HEK293T (cell line): ENCODE results near the gene MAST3.
A peak's percentile ranks its signal among the peaks of the same experiment; 100 is the strongest.
"Not testable (repeated sequence)": the region's sequence is repeated elsewhere in the genome, so short reads cannot be mapped to it uniquely, and the experiment has no call there.

Source experiments
- CTCF ChIA-PET: fragments of 350-600 bp; formaldehyde crosslinking; extraction: SDS; loops from one replicate; lab custom pipeline; 2021; ENCODE audit warnings: antibody characterized with exemption, inconsistent platforms; lab: Yijun Ruan, JAX
- POLR2A ChIA-PET: fragments of 350-600 bp; formaldehyde crosslinking; extraction: SDS; loops from one replicate; lab custom pipeline; 2020; ENCODE audit warnings: antibody characterized with exemption, inconsistent platforms; lab: Yijun Ruan, JAX
- DNase-seq: peaks from one replicate; pipeline ENCODE4 v3.0.0; 2012; ENCODE audit warnings: mixed read lengths; ENCODE audit errors: extremely low spot score
- ARNT ChIP-seq: fragments of 450-650 bp; IDR thresholded peaks from 2 replicates; pipeline ENCODE4 v1.6.1; 2017; ENCODE audit warnings: mild to moderate bottlenecking
- BHLHE40 ChIP-seq: fragments of 450-650 bp; IDR thresholded peaks from 2 replicates; pipeline ENCODE4 v1.6.1; 2016; ENCODE audit warnings: mild to moderate bottlenecking, moderate library complexity, borderline replicate concordance
- CTBP1 ChIP-seq: fragments of 450-650 bp; IDR thresholded peaks from 2 replicates; pipeline ENCODE4 v1.6.1; 2016; ENCODE audit warnings: borderline replicate concordance
- ELF4 ChIP-seq: fragments of 450-650 bp; IDR thresholded peaks from 2 replicates; pipeline ENCODE4 v1.6.1; 2017; ENCODE audit warnings: antibody characterized with exemption
- FOXA1 ChIP-seq: fragments of 450-650 bp; IDR thresholded peaks from 2 replicates; pipeline ENCODE4 v1.6.1; 2016; ENCODE audit warnings: mild to moderate bottlenecking
- FOXK2 ChIP-seq: fragments of 450-650 bp; IDR thresholded peaks from 2 replicates; pipeline ENCODE4 v1.6.1; 2016; ENCODE audit warnings: mild to moderate bottlenecking
- FOXM1 ChIP-seq: fragments of 450-650 bp; IDR thresholded peaks from 2 replicates; pipeline ENCODE4 v1.6.1; 2017; ENCODE audit warnings: mild to moderate bottlenecking, borderline replicate concordance
- HDGF ChIP-seq: fragments of 450-650 bp; IDR thresholded peaks from 2 replicates; pipeline ENCODE4 v1.6.1; 2017; ENCODE audit warnings: antibody characterized with exemption, borderline replicate concordance
- L3MBTL2 ChIP-seq: fragments of 450-650 bp; conservative IDR thresholded peaks from 2 replicates; pipeline ENCODE4 v1.6.1; 2016; ENCODE audit warnings: mild to moderate bottlenecking
- LEF1 ChIP-seq: fragments of 450-650 bp; IDR thresholded peaks from 2 replicates; pipeline ENCODE4 v1.6.1; 2017; ENCODE audit warnings: mild to moderate bottlenecking, borderline replicate concordance
- NFRKB ChIP-seq: fragments of 450-650 bp; IDR thresholded peaks from 2 replicates; pipeline ENCODE4 v1.6.1; 2016; ENCODE audit warnings: mild to moderate bottlenecking, moderate library complexity
- PKNOX1 ChIP-seq: fragments of 450-650 bp; IDR thresholded peaks from 2 replicates; pipeline ENCODE4 v1.6.1; 2016
- SP1 ChIP-seq: fragments of 450-650 bp; IDR thresholded peaks from 2 replicates; pipeline ENCODE4 v1.6.1; 2017
- SUZ12 ChIP-seq: fragments of 450-650 bp; IDR thresholded peaks from 2 replicates; pipeline ENCODE4 v1.6.1; 2016; ENCODE audit warnings: mild to moderate bottlenecking
- TARDBP ChIP-seq: fragments of 450-650 bp; IDR thresholded peaks from 2 replicates; pipeline ENCODE4 v1.6.1; 2016
- ZNF384 ChIP-seq: fragments of 450-650 bp; IDR thresholded peaks from 2 replicates; pipeline ENCODE4 v1.6.1; 2016

The MAST3 gene

GRCh38 chr19:18155095-18156087 is 57.8 kb downstream of the MAST3 start:
- TF ChIP-seq TARDBP (no peak), LEF1 (no peak), CTBP1 (no peak), ELF4 (no peak), ZNF384 (no peak; the same call in 1 of the 2 replicates), BHLHE40 (no peak), SP1 (no peak), FOXK2 (no peak), NFRKB (no peak), HDGF (no peak), PKNOX1 (no peak), L3MBTL2 (no peak)
- ChIA-PET CTCF (interaction anchor here (0.6 to 1.3 kb wide), 2 partner anchors 13 to 42 kb away, joined by 4 to 5 read pairs; no protein-coding TSS in a partner anchor), POLR2A (interaction anchor here (1.2 kb wide), 1 partner anchor 37 kb away, joined by 4 read pairs; no protein-coding TSS in a partner anchor)
- DNase-seq, result no peak

GRCh38 chr19:18156268-18156667 is 58.7 kb downstream of the MAST3 start:
- CTCF ChIA-PET, result interaction anchor here (0.9 to 1.3 kb wide), 2 partner anchors 10 to 43 kb away, joined by 4 read pairs; no protein-coding TSS in a partner anchor
- POLR2A ChIA-PET, result no interaction called here
- no peak for TF ChIP-seq TARDBP
- no peak for TF ChIP-seq SUZ12
- TF ChIP-seq FOXA1, result no peak
- no peak for TF ChIP-seq FOXM1
- TF ChIP-seq SP1, result no peak
- TF ChIP-seq ARNT, result no peak
- TF ChIP-seq ELF4, result no peak
- no peak for TF ChIP-seq L3MBTL2
- no peak for TF ChIP-seq NFRKB
- no peak for TF ChIP-seq LEF1
- TF ChIP-seq PKNOX1, result no peak
- no peak for TF ChIP-seq CTBP1
- no peak for TF ChIP-seq ZNF384
- TF ChIP-seq FOXK2, result no peak
- no peak for DNase-seq

- CTCF ChIA-PET, result interaction anchor here (0.9 to 1.3 kb wide), 2 partner anchors 9 to 44 kb away, joined by 4 read pairs; no protein-coding TSS in a partner anchor
- POLR2A ChIA-PET, result interaction anchor here (1.3 kb wide), 1 partner anchor 47 kb away, joined by 3 read pairs; no protein-coding TSS in a partner anchor
- peak; percentile 62 for DNase-seq
- TF ChIP-seq NFRKB (no peak), LEF1 (no peak), ARNT (no peak), SUZ12 (no peak), FOXA1 (no peak), L3MBTL2 (no peak; the same call in 1 of the 2 replicates), FOXM1 (no peak), CTBP1 (no peak)
Measured at GRCh38 chr19:18156841-18157464, 59.4 kb downstream of the MAST3 start.

GRCh38 chr19:18157465-18158063 is 60.0 kb downstream of the MAST3 start:
- DNase-seq, result no peak
- POLR2A ChIA-PET, result interaction anchor here (0.6 to 1.3 kb wide), 2 partner anchors 39 to 48 kb away, joined by 3 read pairs; no protein-coding TSS in a partner anchor
- CTCF ChIA-PET, result interaction anchor here (0.6 to 1.8 kb wide), 2 partner anchors 35 to 45 kb away, joined by 3 to 10 read pairs; no protein-coding TSS in a partner anchor
- no peak for TF ChIP-seq TARDBP
- peak; percentile 46; the same call in 1 of the 2 replicates for TF ChIP-seq PKNOX1
- TF ChIP-seq BHLHE40, result no peak
- TF ChIP-seq ZNF384, result peak; percentile 78; the same call in 1 of the 2 replicates
- no peak for TF ChIP-seq FOXA1
- no peak for TF ChIP-seq FOXM1
- TF ChIP-seq CTBP1, result no peak
- no peak for TF ChIP-seq FOXK2
- TF ChIP-seq HDGF, result no peak
- no peak for TF ChIP-seq LEF1
- TF ChIP-seq SP1, result no peak
- TF ChIP-seq L3MBTL2, result no peak

- no peak for DNase-seq
- CTCF ChIA-PET, result interaction anchor here (0.6 to 1.8 kb wide), 3 partner anchors 34 to 361 kb away, joined by 3 to 10 read pairs (median 3); no protein-coding TSS in a partner anchor
- POLR2A ChIA-PET, result interaction anchor here (1.3 kb wide), 1 partner anchor 49 kb away, joined by 3 read pairs; no protein-coding TSS in a partner anchor
- TF ChIP-seq SUZ12 (no peak), FOXM1 (no peak), CTBP1 (no peak), ZNF384 (peak; percentile 13; the same call in 1 of the 2 replicates), ELF4 (no peak), LEF1 (no peak), PKNOX1 (no peak), ARNT (no peak), SP1 (no peak)
Measured at GRCh38 chr19:18158467-18158866, 60.9 kb downstream of the MAST3 start.

GRCh38 chr19:18159059-18159616 is 61.6 kb downstream of the MAST3 start:
- CTCF ChIA-PET, result interaction anchor here (0.7 to 1.8 kb wide), 2 partner anchors 46 to 152 kb away, joined by 5 to 10 read pairs; no protein-coding TSS in a partner anchor
- POLR2A ChIA-PET, DNase-seq: not testable (repeated sequence)
